Fibroblast of pulmonary artery (primary cell): ENCODE results near the gene ZNF772.

Source experiments
- DNase-seq: peaks from one replicate; pipeline ENCODE4 v3.0.0-alpha.2; 2010; ENCODE audit warnings: low read depth
- H3K4me3 ChIP-seq: replicated peaks from 2 replicates; pipeline ENCODE4 v1.5.1; 2011; ENCODE audit warnings: low read depth, mild to moderate bottlenecking, control low read depth, low read length, moderate library complexity
- CTCF ChIP-seq: IDR thresholded peaks from 2 replicates; pipeline ENCODE4 v1.5.1; 2011; ENCODE audit warnings: mild to moderate bottlenecking, control low read depth, low read length, inconsistent platforms; ENCODE audit errors: missing control alignments

The ZNF772 gene

GRCh38 chr19:57473646-57474045, 3.7 kb downstream of the ZNF772 start:
- no peak for TF ChIP-seq CTCF
- no peak overlapping the region for H3K4me3 ChIP-seq
- peak; percentile 24 for DNase-seq

- H3K4me3 ChIP-seq: no peak overlapping the region
- no peak for TF ChIP-seq CTCF
- no peak for DNase-seq
These were observed 10.9 kb downstream of the ZNF772 start for GRCh38 chr19:57466489-57466888.

GRCh38 chr19:57465680-57466381, 11.5 kb downstream of the ZNF772 start:
- TF ChIP-seq CTCF: peak; percentile 44
- DNase-seq: peak; percentile 53
- H3K4me3 ChIP-seq: no peak overlapping the region

GRCh38 chr19:57452307-57452706, 25.1 kb downstream of the ZNF772 start:
- DNase-seq: no peak
- TF ChIP-seq CTCF: no peak
- H3K4me3 ChIP-seq: no peak overlapping the region

- no peak for TF ChIP-seq CTCF
- no peak overlapping the region for H3K4me3 ChIP-seq
- DNase-seq: no peak
These were observed 34.2 kb downstream of the ZNF772 start for GRCh38 chr19:57443121-57443696.

GRCh38 chr19:57441979-57442752, 35.2 kb downstream of the ZNF772 start:
- no peak overlapping the region for H3K4me3 ChIP-seq
- no peak for TF ChIP-seq CTCF
- DNase-seq: no peak
